Mucosa of rectum (tissue), 2 donors: ENCODE measurements around the gene S100A13.
A peak's percentile ranks its signal among the peaks of the same experiment; 100 is the strongest.

Experiments
- H3K27ac ChIP-seq, 2 donors: one replicate each; pipeline ENCODE4 v1.7.0; 2013; ENCODE audit warnings: inconsistent platforms in 2 of 2, low read depth in 2 of 2, low read length in 2 of 2
- H3K27me3 ChIP-seq, 2 donors: one replicate each; pipeline ENCODE4 v1.7.0; 2013; ENCODE audit warnings: low read length in 2 of 2; ENCODE audit not compliant: control insufficient read depth in 2 of 2, insufficient read depth in 2 of 2
- H3K36me3 ChIP-seq, 2 donors: one replicate each; pipeline ENCODE4 v1.7.0; 2013; ENCODE audit warnings: low read length in 2 of 2; ENCODE audit not compliant: control insufficient read depth in 2 of 2, insufficient read depth in 2 of 2
- H3K4me1 ChIP-seq, 2 donors: one replicate each; pipeline ENCODE4 v1.7.0; 2013; ENCODE audit warnings: low read length in 2 of 2, mild to moderate bottlenecking in 1 of 2; ENCODE audit not compliant: control insufficient read depth in 2 of 2, insufficient read depth in 2 of 2
- H3K4me3 ChIP-seq, 2 donors: one replicate each; pipeline ENCODE4 v1.7.0; 2013; ENCODE audit warnings: low read length in 2 of 2
- H3K9ac ChIP-seq, 2 donors: one replicate each; pipeline ENCODE4 v1.7.0; 2013; ENCODE audit warnings: low read length in 2 of 2, low read depth in 1 of 2, mild to moderate bottlenecking in 1 of 2
- H3K9me3 ChIP-seq, 2 donors: one replicate each; pipeline ENCODE4 v1.7.0; 2013; ENCODE audit warnings: low read length in 2 of 2; ENCODE audit not compliant: control insufficient read depth in 2 of 2
- donor health status: healthy.
- donor health status: Normal muscosa, but diverticular disease.

The S100A13 gene

GRCh38 chr1:153662269-153662668, 35.0 kb upstream of the S100A13 start:
- Histone ChIP-seq H3K27ac (no peak overlapping the region), H3K9me3 (no peaks in the 10 kb centered on the region), H3K36me3 (peaks cover 61 to 63% of the 10 kb centered on the region in 2 donors), H3K4me1 (peaks cover 8 to 11% of the 10 kb centered on the region in 2 donors), H3K27me3 (no peaks in the 10 kb centered on the region), H3K9ac (no peak overlapping the region), H3K4me3 (no peak overlapping the region)

DNA sequence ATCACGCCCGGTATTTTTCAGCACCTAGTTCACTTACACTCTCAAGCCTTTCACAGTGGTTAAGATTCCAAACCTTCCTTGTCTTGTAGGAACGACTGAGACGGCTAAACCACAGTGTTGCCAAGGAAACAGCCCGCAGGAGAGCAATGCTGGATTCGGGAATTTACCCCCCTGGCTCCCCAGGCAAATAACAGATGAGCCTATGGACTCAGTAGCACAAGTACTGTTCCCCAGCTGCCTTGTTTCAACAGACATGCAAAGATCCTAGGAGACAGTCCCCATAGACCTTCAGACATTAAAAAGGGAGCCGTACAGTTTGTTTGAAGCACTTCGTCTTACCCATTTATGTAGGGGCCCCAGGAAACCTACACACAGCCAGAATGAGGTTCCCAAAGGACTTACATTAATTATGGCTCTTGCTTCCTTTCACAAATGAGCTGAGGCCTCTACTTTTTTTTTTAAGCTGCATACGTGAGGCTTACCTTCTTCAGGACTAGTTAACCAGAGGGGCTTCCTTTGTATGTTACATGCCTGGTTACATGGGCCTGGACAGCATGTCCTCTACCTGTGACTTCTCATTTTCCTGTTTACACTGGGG, 33.9 kb upstream of the S100A13 start:
- no peaks in the 10 kb centered on the region for H3K9me3 ChIP-seq
- H3K27me3 ChIP-seq: no peaks in the 10 kb centered on the region
- no peak overlapping the region for H3K27ac ChIP-seq
- no peak overlapping the region for H3K9ac ChIP-seq
- H3K4me3 ChIP-seq: no peak overlapping the region
- peaks cover 51 to 52% of the 10 kb centered on the region in 2 donors for H3K36me3 ChIP-seq
- H3K4me1 ChIP-seq: peaks cover 8 to 11% of the 10 kb centered on the region in 2 donors

DNA sequence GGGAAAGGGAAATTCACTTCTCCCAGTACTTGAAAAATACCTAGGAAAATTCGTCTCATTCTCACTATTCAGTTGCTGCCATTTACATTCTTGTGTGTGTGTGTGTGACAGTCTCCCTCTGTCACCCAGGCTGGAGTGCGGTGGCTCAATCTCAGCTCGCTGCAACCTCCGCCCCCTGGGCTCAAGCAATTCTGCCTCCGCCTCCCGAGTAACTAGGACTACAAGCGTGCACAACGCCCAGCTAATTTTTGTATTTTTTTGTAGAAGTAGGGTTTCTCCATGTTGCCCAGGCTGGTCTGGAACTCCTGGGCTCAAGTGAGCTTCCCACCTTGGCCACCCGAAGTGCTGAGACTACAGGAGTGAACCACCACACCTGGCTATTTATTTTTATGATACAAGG, 32.4 kb upstream of the S100A13 start:
- no peak overlapping the region for H3K27ac ChIP-seq
- H3K4me3 ChIP-seq: peak overlapping the region; percentile 92 to 94
- peaks cover 36 to 37% of the 10 kb centered on the region in 2 donors for H3K36me3 ChIP-seq
- H3K9ac ChIP-seq: peak overlapping the region in 1 of 2 donors; percentile 89
- peaks cover 8 to 11% of the 10 kb centered on the region in 2 donors for H3K4me1 ChIP-seq
- H3K9me3 ChIP-seq: no peaks in the 10 kb centered on the region
- no peaks in the 10 kb centered on the region for H3K27me3 ChIP-seq

- H3K36me3 ChIP-seq: peaks cover 30 to 33% of the 10 kb centered on the region in 2 donors
- no peaks in the 10 kb centered on the region for H3K9me3 ChIP-seq
- H3K27me3 ChIP-seq: no peaks in the 10 kb centered on the region
- peak overlapping the region; percentile 92 to 94 for H3K4me3 ChIP-seq
- peak overlapping the region; percentile 89 to 93 for H3K9ac ChIP-seq
- peaks cover 8 to 11% of the 10 kb centered on the region in 2 donors for H3K4me1 ChIP-seq
- peak overlapping the region; percentile 88 to 92 for H3K27ac ChIP-seq
These were observed 31.9 kb upstream of the S100A13 start for GRCh38 chr1:153659175-153659534.

DNA sequence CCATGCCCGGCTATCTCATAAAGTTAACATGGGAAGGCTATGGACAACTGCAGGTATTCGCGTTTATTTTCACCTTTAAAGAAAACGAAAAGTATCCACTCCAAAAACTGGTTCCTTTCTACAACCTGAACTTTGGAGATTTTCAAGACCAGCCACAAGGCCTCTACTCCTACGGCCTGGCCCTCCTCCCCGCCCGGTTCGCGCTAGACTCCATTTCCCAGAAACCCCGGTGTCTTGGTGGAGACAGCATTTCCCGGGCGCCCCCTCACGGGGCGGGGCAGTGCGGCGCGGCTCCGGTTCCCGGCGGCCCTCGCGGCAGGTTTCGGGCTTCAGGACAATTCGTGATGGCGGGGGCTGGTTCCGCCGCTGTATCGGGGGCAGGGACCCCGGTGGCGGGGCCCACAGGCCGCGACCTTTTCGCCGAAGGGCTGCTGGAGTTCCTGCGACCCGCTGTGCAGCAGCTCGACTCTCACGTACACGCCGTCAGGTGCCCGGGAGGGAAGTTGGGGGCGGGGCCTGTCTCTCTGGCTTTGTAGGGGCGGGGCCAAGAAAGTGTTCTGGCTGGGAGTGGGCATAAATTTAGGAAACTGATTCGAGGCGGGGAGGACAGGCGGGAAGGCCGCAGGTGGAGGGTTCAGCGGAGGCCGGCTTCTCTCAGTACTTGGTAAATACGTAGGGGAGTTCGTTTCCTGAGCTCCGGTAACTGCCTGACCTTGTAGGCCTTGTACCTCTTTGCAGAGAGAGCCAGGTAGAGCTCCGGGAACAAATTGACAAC, 31.3 kb upstream of the S100A13 start, which contains the start of gene SNAPIN:
Gene SNAPIN, plus strand, starts transcription at position 304 of the 775 bp plus-strand sequence. Its CDS starts 41 bp downstream, at position 345.
- no peaks in the 10 kb centered on the region for H3K9me3 ChIP-seq
- peaks cover 8 to 11% of the 10 kb centered on the region in 2 donors for H3K4me1 ChIP-seq
- H3K9ac ChIP-seq: peak within 1 kb of the TSS; percentile 89 to 93
- H3K4me3 ChIP-seq: peak within 1 kb of the TSS; percentile 92 to 94
- no peaks in the 10 kb centered on the region for H3K27me3 ChIP-seq
- peak within 1 kb of the TSS; percentile 88 to 92 for H3K27ac ChIP-seq
- H3K36me3 ChIP-seq: peaks cover 27% of the 10 kb centered on the region in 2 donors

DNA sequence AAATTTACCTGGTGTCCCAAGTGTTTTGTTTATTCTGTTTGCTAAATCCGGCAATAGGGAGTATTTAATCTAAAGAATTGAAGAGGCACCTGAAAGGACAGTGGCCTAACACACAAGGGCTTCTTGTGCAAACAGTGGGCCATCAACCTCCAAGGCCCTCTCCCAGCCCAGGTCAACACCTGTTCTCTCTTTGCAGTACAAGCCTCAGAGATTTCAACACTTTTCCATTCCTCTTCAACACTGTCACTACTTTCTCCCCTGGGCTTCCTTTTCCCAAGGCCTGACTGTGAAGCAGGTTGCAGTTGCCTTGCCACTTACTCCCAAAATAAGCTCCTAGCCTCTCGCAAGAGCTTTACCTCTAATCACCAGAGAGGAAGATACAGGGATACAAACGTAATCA, 28.0 kb upstream of the S100A13 start:
- no peaks in the 10 kb centered on the region for H3K36me3 ChIP-seq
- no peaks in the 10 kb centered on the region for H3K27me3 ChIP-seq
- H3K9me3 ChIP-seq: no peaks in the 10 kb centered on the region
- H3K4me1 ChIP-seq: peaks cover 14 to 18% of the 10 kb centered on the region in 2 donors
- no peak overlapping the region for H3K27ac ChIP-seq
- H3K9ac ChIP-seq: no peak overlapping the region
- H3K4me3 ChIP-seq: no peak overlapping the region

GRCh38 chr1:153652805-153653500, 25.6 kb upstream of the S100A13 start:
- Histone ChIP-seq H3K36me3 (no peaks in the 10 kb centered on the region), H3K9me3 (no peaks in the 10 kb centered on the region), H3K27me3 (no peaks in the 10 kb centered on the region), H3K27ac (peak overlapping the region; percentile 25 to 60), H3K4me3 (peak overlapping the region in 1 of 2 donors; percentile 24), H3K9ac (no peak overlapping the region), H3K4me1 (peaks cover 6 to 11% of the 10 kb centered on the region in 2 donors)

DNA sequence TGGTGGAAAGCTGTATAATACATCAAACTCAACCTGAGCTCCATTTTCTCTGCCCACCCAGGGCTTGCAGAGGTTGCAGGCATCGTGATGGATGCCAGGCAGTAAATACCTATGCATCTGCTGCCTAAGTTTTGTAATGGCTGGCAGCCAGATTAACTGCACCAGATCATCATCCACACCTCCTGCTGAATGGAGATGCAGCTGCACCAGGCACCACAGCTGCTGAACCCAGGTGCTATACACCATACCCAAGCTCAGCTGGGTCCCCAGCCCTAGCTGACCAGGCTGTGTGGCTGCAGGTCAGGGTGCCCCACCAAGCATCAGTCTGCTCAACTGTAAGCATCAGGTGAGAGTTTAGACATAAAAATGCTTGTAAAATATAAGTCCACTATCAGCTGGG, 24.5 kb upstream of the S100A13 start:
- Histone ChIP-seq H3K36me3 (peaks cover 0 to 2% of the 10 kb centered on the region in 2 donors), H3K9ac (no peak overlapping the region), H3K27ac (no peak overlapping the region), H3K9me3 (no peaks in the 10 kb centered on the region), H3K27me3 (no peaks in the 10 kb centered on the region), H3K4me1 (peaks cover 6 to 11% of the 10 kb centered on the region in 2 donors), H3K4me3 (no peak overlapping the region)

GRCh38 chr1:153649863-153650235, 22.5 kb upstream of the S100A13 start:
- Histone ChIP-seq H3K4me1 (peaks cover 6 to 11% of the 10 kb centered on the region in 2 donors), H3K27ac (no peak overlapping the region), H3K9ac (no peak overlapping the region), H3K36me3 (peaks cover 14 to 18% of the 10 kb centered on the region in 2 donors), H3K27me3 (no peaks in the 10 kb centered on the region), H3K4me3 (no peak overlapping the region), H3K9me3 (no peaks in the 10 kb centered on the region)
